Muscle layer of duodenum (tissue), 2 donors: Measurements from ENCODE around the gene OR8D1.

Experiments used
- H3K27ac ChIP-seq: one replicate; pipeline ENCODE4 v1.7.0; 2013; ENCODE audit warnings: mild to moderate bottlenecking, low read length
- H3K27me3 ChIP-seq: one replicate; pipeline ENCODE4 v1.7.0; 2013; ENCODE audit warnings: low read depth, mild to moderate bottlenecking, control low read depth, low read length
- H3K36me3 ChIP-seq, 2 donors: one replicate each; pipeline ENCODE4 v1.7.0; 2013; ENCODE audit warnings: low read length in 2 of 2, control low read depth in 1 of 2, mild to moderate bottlenecking in 1 of 2; ENCODE audit not compliant: insufficient read depth in 2 of 2, control insufficient read depth in 1 of 2
- H3K4me1 ChIP-seq, 2 donors: one replicate each; pipeline ENCODE4 v1.7.0; 2013; ENCODE audit warnings: low read length in 2 of 2, mild to moderate bottlenecking in 2 of 2, control low read depth in 1 of 2, moderate library complexity in 1 of 2; ENCODE audit not compliant: insufficient read depth in 2 of 2, control insufficient read depth in 1 of 2
- H3K4me3 ChIP-seq, 2 donors: one replicate each; pipeline ENCODE4 v1.7.0; 2013; ENCODE audit warnings: low read length in 2 of 2, low read depth in 1 of 2, mild to moderate bottlenecking in 1 of 2
- H3K9me3 ChIP-seq, 2 donors: one replicate each; pipeline ENCODE4 v1.7.0; 2013; ENCODE audit warnings: low read length in 2 of 2, control low read depth in 1 of 2, mild to moderate bottlenecking in 1 of 2; ENCODE audit not compliant: control insufficient read depth in 1 of 2
- donor health status: healthy.

OR8D1 gene

GRCh38 chr11:124313849-124314248 lies at the start of gene OR8D1:
Gene OR8D1 (minus strand): TSS chr11:124313949. CDS start chr11:124310766, 3,183 bp downstream.
- H3K9me3 ChIP-seq = no peaks in the 10 kb centered on the region
- no peak within 1 kb of the TSS for H3K4me3 ChIP-seq
- no peaks in the 10 kb centered on the region for H3K36me3 ChIP-seq
- no peaks in the 10 kb centered on the region for H3K4me1 ChIP-seq
- H3K27me3 ChIP-seq = no peaks in the 10 kb centered on the region
- H3K27ac ChIP-seq = no peak within 1 kb of the TSS

GRCh38 chr11:124359566-124359965 lies 45.8 kb upstream of the OR8D1 start:
- no peaks in the 10 kb centered on the region for H3K9me3 ChIP-seq
- no peaks in the 10 kb centered on the region for H3K4me1 ChIP-seq
- no peaks in the 10 kb centered on the region for H3K36me3 ChIP-seq
- H3K27ac ChIP-seq = no peak overlapping the region
- H3K4me3 ChIP-seq = no peak overlapping the region
- H3K27me3 ChIP-seq = no peaks in the 10 kb centered on the region

- H3K27ac ChIP-seq = no peak overlapping the region
- no peaks in the 10 kb centered on the region for H3K4me1 ChIP-seq
- peaks cover 0 to 11% of the 10 kb centered on the region in 2 donors for H3K9me3 ChIP-seq
- no peaks in the 10 kb centered on the region for H3K36me3 ChIP-seq
- H3K4me3 ChIP-seq = no peak overlapping the region
- H3K27me3 ChIP-seq = no peaks in the 10 kb centered on the region
Observed at GRCh38 chr11:124346311-124346955, 32.7 kb upstream of the OR8D1 start.

GRCh38 chr11:124344346-124344745 lies 30.6 kb upstream of the OR8D1 start:
- Histone ChIP-seq H3K36me3 (no peaks in the 10 kb centered on the region), H3K4me1 (no peaks in the 10 kb centered on the region), H3K27me3 (no peaks in the 10 kb centered on the region), H3K4me3 (no peak overlapping the region), H3K9me3 (peaks cover 0 to 2% of the 10 kb centered on the region in 2 donors), H3K27ac (no peak overlapping the region)

- Histone ChIP-seq H3K4me3 (no peak overlapping the region), H3K9me3 (no peaks in the 10 kb centered on the region), H3K27ac (no peak overlapping the region), H3K4me1 (no peaks in the 10 kb centered on the region), H3K27me3 (no peaks in the 10 kb centered on the region), H3K36me3 (no peaks in the 10 kb centered on the region)
Observed at GRCh38 chr11:124340142-124340447, 26.3 kb upstream of the OR8D1 start.

GRCh38 chr11:124339396-124340141 lies 25.8 kb upstream of the OR8D1 start:
- Histone ChIP-seq H3K9me3 (no peaks in the 10 kb centered on the region), H3K27me3 (no peaks in the 10 kb centered on the region), H3K4me3 (no peak overlapping the region), H3K36me3 (no peaks in the 10 kb centered on the region), H3K27ac (no peak overlapping the region), H3K4me1 (no peaks in the 10 kb centered on the region)

- Histone ChIP-seq H3K4me3 (no peak overlapping the region), H3K27ac (no peak overlapping the region), H3K4me1 (no peaks in the 10 kb centered on the region), H3K27me3 (no peaks in the 10 kb centered on the region), H3K36me3 (no peaks in the 10 kb centered on the region), H3K9me3 (no peaks in the 10 kb centered on the region)
Observed at GRCh38 chr11:124331873-124332272, 18.1 kb upstream of the OR8D1 start.

- H3K4me3 ChIP-seq = no peak overlapping the region
- no peak overlapping the region for H3K27ac ChIP-seq
- H3K4me1 ChIP-seq = no peaks in the 10 kb centered on the region
- H3K9me3 ChIP-seq = no peaks in the 10 kb centered on the region
- H3K27me3 ChIP-seq = no peaks in the 10 kb centered on the region
- H3K36me3 ChIP-seq = no peaks in the 10 kb centered on the region
Observed at GRCh38 chr11:124329787-124330478, 16.2 kb upstream of the OR8D1 start.

- Histone ChIP-seq H3K36me3 (no peaks in the 10 kb centered on the region), H3K4me3 (no peak overlapping the region), H3K27me3 (no peaks in the 10 kb centered on the region), H3K27ac (no peak overlapping the region), H3K4me1 (no peaks in the 10 kb centered on the region), H3K9me3 (no peaks in the 10 kb centered on the region)
Observed at GRCh38 chr11:124327775-124328174, 14.0 kb upstream of the OR8D1 start.

- no peaks in the 10 kb centered on the region for H3K9me3 ChIP-seq
- H3K27ac ChIP-seq = no peak overlapping the region
- no peak overlapping the region for H3K4me3 ChIP-seq
- no peaks in the 10 kb centered on the region for H3K36me3 ChIP-seq
- no peaks in the 10 kb centered on the region for H3K27me3 ChIP-seq
- no peaks in the 10 kb centered on the region for H3K4me1 ChIP-seq
Observed at GRCh38 chr11:124322356-124322755, 8.6 kb upstream of the OR8D1 start.

- Histone ChIP-seq H3K4me3 (no peak within 1 kb of the TSS), H3K4me1 (no peaks in the 10 kb centered on the region), H3K9me3 (no peaks in the 10 kb centered on the region), H3K36me3 (no peaks in the 10 kb centered on the region), H3K27me3 (no peaks in the 10 kb centered on the region), H3K27ac (no peak within 1 kb of the TSS)
Observed at GRCh38 chr11:124320097-124320496, 6.3 kb upstream of the OR8D1 start, which contains the start of gene OR8D2. Gene OR8D2 (minus strand): TSS chr11:124320197. CDS start chr11:124320197, 0 bp downstream.
